ENCODE results near the gene PLA2G4F.

- TF ChIP-seq CTCF (IDR thresholded peaks at IDR 0.05 in 8 of 11, conservative IDR thresholded peaks at IDR 0.05 in 3 of 11): no peak
- TF ChIP-seq POLR2A (IDR thresholded peaks at IDR 0.05): no peak
- no peak for TF ChIP-seq POLR2AphosphoS5 (IDR thresholded peaks at IDR 0.05)
Observed at GRCh38 chr15:42131826-42132806, 24.3 kb downstream of the PLA2G4F start.
